K562 (cell line): ENCODE data around the gene INTS6L. TPM values are rescaled to one million over a fixed set of nuclear protein-coding genes. Genes with fewer than 3 reads are reported as not detected.
A peak's percentile ranks its signal among the peaks of the same experiment; 100 is the strongest.

Source experiments
- ATAC-seq: fragments of 200-7000 bp; cut with Tn5 transposase; 3 replicates; pipeline ENCODE4 v1.9.1; 2020; ENCODE audit warnings: moderate library complexity
- BruUV-seq: library from RNA; stranded (reverse); fragments of 400-500 nt; replicated peaks from 2 replicates; lab custom pipeline; 2021; lab: Mats Ljungman, UMichigan
- CTCF ChIA-PET: fragments of 300-600 bp; formaldehyde crosslinking; extraction: SDS; loops from one replicate; lab custom pipeline; 2021; ENCODE audit warnings: low intra/inter-chr PET ratio; lab: Yijun Ruan, JAX
- POLR2A ChIA-PET: fragments of 300-600, 350-650 bp; sonication (Branson Sonifier 250); formaldehyde crosslinking; extraction: SDS; loops from one replicate; lab custom pipeline; 2021; ENCODE audit warnings: antibody characterized with exemption, inconsistent platforms; lab: Yijun Ruan, JAX
- DNase-seq, 4 experiments: peaks; one replicate each; pipeline versions ENCODE4 v3.0.0 to v3.0.0-alpha.2; 2011 to 2018; ENCODE audit warnings: low spot score in 3 of 4, mixed read lengths in 3 of 4; ENCODE audit errors: extremely low read depth in 1 of 4
- FAIRE-seq: peaks from 2 replicates; lab custom pipeline; 2011; peaks lifted over from hg19 to GRCh38; lab: Jason Lieb, UNC
- H2AFZ ChIP-seq: 2 replicates; pipeline ENCODE4 v1.6.0; 2011; ENCODE audit warnings: low read depth, low read length, control low read depth, inconsistent platforms
- H3K27ac ChIP-seq: fragments of 200-600 bp; 3 replicates; pipeline ENCODE4 v1.8.0; 2011; ENCODE audit warnings: low read depth, mild to moderate bottlenecking, control low read depth, inconsistent platforms, low read length, moderate library complexity, mixed read lengths; ENCODE audit errors: extremely low read depth
- H3K27me3 ChIP-seq, 2 experiments: fragments of 300-600 bp in 1 of 2; 2 replicates in 1 of 2; 3 replicates in 1 of 2; pipeline versions ENCODE4 v1.6.0 to v1.8.0; 2011; ENCODE audit warnings: inconsistent platforms in 2 of 2, low read length in 2 of 2, mild to moderate bottlenecking in 1 of 2, mixed read lengths in 1 of 2, moderate library complexity in 1 of 2; ENCODE audit not compliant: control insufficient read depth in 2 of 2, insufficient read depth in 2 of 2
- H3K36me3 ChIP-seq: fragments of 300-600 bp; 3 replicates; pipeline ENCODE4 v1.8.0; 2011; ENCODE audit warnings: mild to moderate bottlenecking, low read length, inconsistent platforms; ENCODE audit not compliant: control insufficient read depth, insufficient read depth
- H3K4me1 ChIP-seq, 2 experiments: fragments of 200-600 bp in 1 of 2; replicated peaks in 1 of 2; 2 replicates in 1 of 2; 3 replicates in 1 of 2; pipeline versions ENCODE4 v1.5.1 to v1.8.0; 2011; ENCODE audit warnings: inconsistent platforms in 2 of 2, low read length in 2 of 2, mild to moderate bottlenecking in 1 of 2, mixed read lengths in 1 of 2, moderate library complexity in 1 of 2; ENCODE audit not compliant: control insufficient read depth in 2 of 2, insufficient read depth in 2 of 2
- H3K4me2 ChIP-seq: 2 replicates; pipeline ENCODE4 v1.6.1; 2011; ENCODE audit warnings: low read length, control low read depth, inconsistent platforms, mixed read lengths; ENCODE audit not compliant: insufficient read depth
- H3K4me3 ChIP-seq: fragments of 200-600 bp; sonication (generic), shearing (Covaris generic); 2 replicates; pipeline ENCODE4 v1.5.1; 2016; ENCODE audit warnings: control low read depth, inconsistent platforms
- H3K79me2 ChIP-seq: fragments of 200-600 bp; 3 replicates; pipeline ENCODE4 v1.8.0; 2011; ENCODE audit warnings: low read length, inconsistent platforms; ENCODE audit not compliant: control insufficient read depth, insufficient read depth
- H3K9ac ChIP-seq, 2 experiments: 2 replicates each; pipeline versions ENCODE4 v1.6.0 to v1.6.1; 2011; ENCODE audit warnings: low read depth in 2 of 2, low read length in 2 of 2, control low read depth in 1 of 2, inconsistent platforms in 1 of 2, mild to moderate bottlenecking in 1 of 2, mixed read lengths in 1 of 2; ENCODE audit not compliant: insufficient read depth in 1 of 2
- H3K9me1 ChIP-seq: one replicate; pipeline ENCODE4 v1.6.0; 2011; ENCODE audit warnings: inconsistent platforms, mild to moderate bottlenecking, low read length, moderate library complexity; ENCODE audit not compliant: control insufficient read depth, insufficient read depth
- H3K9me3 ChIP-seq: replicated peaks from 2 replicates; pipeline ENCODE4 v1.5.1; 2011; ENCODE audit warnings: low read depth, low read length, inconsistent platforms; ENCODE audit not compliant: control insufficient read depth, insufficient read depth
- H4K20me1 ChIP-seq: replicated peaks from 2 replicates; pipeline ENCODE4 v1.6.1; 2011; ENCODE audit warnings: low read length, inconsistent platforms, mixed read lengths; ENCODE audit not compliant: control insufficient read depth, insufficient read depth
- GMEB1 ChIP-seq: fragments of 250-450 bp; sonication (Bioruptor Pico); IDR thresholded peaks from 2 replicates; pipeline ENCODE4 v1.4.0; 2020; ENCODE audit warnings: mild to moderate bottlenecking
- NCOR1 ChIP-seq: fragments of 450-650 bp; IDR thresholded peaks from 2 replicates; pipeline ENCODE4 v1.6.1; 2016; ENCODE audit warnings: mild to moderate bottlenecking, moderate library complexity
- NRF1 ChIP-seq, 2 experiments: fragments of 450-650 bp; IDR thresholded peaks in 1 of 2; conservative IDR thresholded peaks in 1 of 2; 2 replicates each; pipeline ENCODE4 v1.6.1; 2014; ENCODE audit warnings: mild to moderate bottlenecking in 2 of 2
- POLR2G ChIP-seq: fragments of 200-400 bp; formaldehyde crosslinking; IDR thresholded peaks from 2 replicates; pipeline ENCODE4 v1.6.1; 2017; ENCODE audit warnings: low read depth, mild to moderate bottlenecking, antibody characterized with exemption, low read length, moderate library complexity
- RB1 ChIP-seq: fragments of 450-650 bp; IDR thresholded peaks from 2 replicates; pipeline ENCODE4 v1.6.1; 2017; ENCODE audit warnings: low read depth, mild to moderate bottlenecking
- SIN3A ChIP-seq, 2 experiments: fragments of 150-350 bp in 1 of 2; IDR thresholded peaks; 2 replicates each; pipeline ENCODE4 v1.6.1; 2011 to 2016; ENCODE audit warnings: borderline replicate concordance in 2 of 2, low read depth in 2 of 2, low read length in 2 of 2, mild to moderate bottlenecking in 2 of 2, moderate library complexity in 2 of 2; ENCODE audit not compliant: control insufficient read depth in 1 of 2
- SMARCB1 ChIP-seq: IDR thresholded peaks from 2 replicates; pipeline ENCODE4 v1.6.1; 2011; ENCODE audit warnings: improper control_type of control experiment, low read depth; ENCODE audit not compliant: insufficient read length
- TBP ChIP-seq: optimal IDR thresholded peaks from 2 replicates; pipeline ENCODE3; 2011; ENCODE audit warnings: low read depth, low read length, improper control_type of control experiment
- TRIM24 ChIP-seq, 2 experiments: fragments of 450-650 bp; IDR thresholded peaks; 2 replicates each; pipeline ENCODE4 v1.6.1; 2016
- TSC22D4 ChIP-seq: fragments of 450-650 bp; IDR thresholded peaks from 2 replicates; pipeline ENCODE4 v1.6.1; 2016; ENCODE audit warnings: missing genetic modification characterization, missing biosample characterization, control low read depth
- whole genome bisulfite sequencing: fragments of 100-300 bp; shearing (Covaris generic); methylation state at CpG from one replicate; pipeline ENCODE4 v1.1.6; 2016; ENCODE audit warnings: low coverage, mixed read lengths; ENCODE audit not compliant: insufficient coverage; ENCODE audit errors: missing lambda C conversion rate; 5-methylcytosine and 5-hydroxymethylcytosine counted together
- in situ Hi-C: fragments of 300-500 bp; cut with MboI; formaldehyde crosslinking; loops from 4 replicates; pipeline ENCODE4 v1.15.0; 2018; ENCODE audit warnings: inconsistent platforms, mixed read lengths
- intact Hi-C: fragments of 100-400 bp; cut with micrococcal nuclease; formaldehyde crosslinking; loops from 2 replicates; pipeline ENCODE4 v1.14.2; 2022
- polyA plus RNA-seq, 8 experiments: library from polyadenylated mRNA; depleted of rRNA in 4 of 8; stranded (reverse) in 5 of 8; unstranded in 3 of 8; fragments of >200 nt; fragmentation: Nextera tagmentation in 2 of 8; fragmentation: Illumina TruSeq in 1 of 8; extraction: Ambion mirVana in 2 of 8; extraction: Trizol in 1 of 8; gene quantifications; 2 replicates each; pipeline versions ENCODE4 v1.2.1 to v1.2.3, GENCODE V29; 2011 to 2014; ENCODE audit warnings: inconsistent platforms in 1 of 8, missing spikeins in 1 of 8
- total RNA-seq, 7 experiments: library from RNA; depleted of rRNA in 6 of 7; stranded (reverse); fragments of >200 nt in 6 of 7; fragmentation: Illumina TruSeq in 2 of 7; extraction: Trizol in 2 of 7; gene quantifications; 2 replicates each; pipeline versions ENCODE4 v1.2.1 to v1.2.3, GENCODE V29; 2011 to 2021; ENCODE audit warnings: low replicate concordance in 1 of 7

INTS6L gene
- total and polyA plus RNA-seq, 9 of the 15 experiments (the other 6 are each of a cell fraction or from before 2014, with no cell fraction given) = 6.1 to 44.9 (median 21.9) TPM

- Histone ChIP-seq H3K27me3 (no peaks in the 10 kb centered on the region), H3K4me2 (peak overlapping the region; percentile 94), H3K9me1 (no peaks in the 10 kb centered on the region), H3K9ac (peak overlapping the region; percentile 81 to 92), H3K4me1 (peaks cover 3 to 13% of the 10 kb centered on the region in 2 experiments; a peak in 3 of 5 replicates), H3K9me3 (no peaks in the 10 kb centered on the region), H3K36me3 (peaks cover 15% of the 10 kb centered on the region; the same call in 2 of the 3 replicates), H2AFZ (peak overlapping the region; percentile 74), H3K79me2 (peaks cover 51% of the 10 kb centered on the region), H3K27ac (peak overlapping the region; percentile 93), H3K4me3 (peak overlapping the region; percentile 82), H4K20me1 (no peaks in the 10 kb centered on the region)
- no TSS peak for BruUV-seq
- DNase-seq (peak; percentile 84 to 93 (median 88)), FAIRE-seq (peak; percentile 86), ATAC-seq (peak; percentile 82)
- 0% methylated on average over 13 of the region's 73 CpGs for WGBS
- intact Hi-C loops = no loop called here
- in situ Hi-C loops = no loop called here
- POLR2A ChIA-PET = interaction anchor here (1.2 to 2.6 kb wide), 3 partner anchors 10 to 30 kb away, joined by 4 to 11 read pairs (median 9); no protein-coding TSS in a partner anchor
- CTCF ChIA-PET = no interaction called here
- TF ChIP-seq RB1 = peak; percentile 21; the same call in 1 of the 2 replicates
- TF ChIP-seq NCOR1 = peak; percentile 29
- TF ChIP-seq TBP = peak; percentile 77
- peak; percentile 77 for TF ChIP-seq POLR2G
- no peak for TF ChIP-seq GMEB1 (CRISPR knock-in tag)
- TF ChIP-seq SMARCB1 = no peak
- TF ChIP-seq TSC22D4 = no peak
- TF ChIP-seq NRF1 (conservative IDR thresholded peaks at IDR 0.05 in 1 of 2, IDR thresholded peaks at IDR 0.05 in 1 of 2) = peak; percentile 61 to 65
- TF ChIP-seq SIN3A (IDR thresholded peaks at IDR 0.05; ENCODE audit: borderline replicate concordance in 2 of 2, control insufficient read depth in 1 of 2, low read depth in 2 of 2, low read length in 2 of 2) = 0 out of 4 replicates have a peak, but pooled peaks have one; percentile 39 to 50
- TF ChIP-seq TRIM24 (IDR thresholded peaks at IDR 0.05) = no peak
These were observed 1.1 kb downstream of the INTS6L start for GRCh38 chrX:135521405-135522131.
